C4-2B (cell line): Measurements from ENCODE around the gene EID1.

ENCODE experiments used
- CTCF ChIP-seq: fragments of 450-650 bp; conservative IDR thresholded peaks from 2 replicates; pipeline ENCODE4 v1.5.1; 2017; ENCODE audit warnings: mild to moderate bottlenecking
- ZFX ChIP-seq: fragments of 450-650 bp; IDR thresholded peaks from 2 replicates; pipeline ENCODE4 v1.6.1; 2017

- no peak for TF ChIP-seq CTCF
- no peak for TF ChIP-seq ZFX
These were observed 35.2 kb downstream of the EID1 start for GRCh38 chr15:48913141-48913540.
